ENCODE data around the gene GOLGA3. TPM values are rescaled to one million over a fixed set of nuclear protein-coding genes. Genes with fewer than 3 reads are reported as not detected.
"Not testable (repeated sequence)": the region's sequence is repeated elsewhere in the genome, so short reads cannot be mapped to it uniquely, and the experiment has no call there.

The GOLGA3 gene
- total RNA-seq, 1 donor: 104 TPM

GRCh38 chr12:132797820-132798570, 30.7 kb downstream of the GOLGA3 start:
- H3K4me3 ChIP-seq (ENCODE audit: low read depth, low read length): no peak overlapping the region
- TF ChIP-seq, protein P1, sequence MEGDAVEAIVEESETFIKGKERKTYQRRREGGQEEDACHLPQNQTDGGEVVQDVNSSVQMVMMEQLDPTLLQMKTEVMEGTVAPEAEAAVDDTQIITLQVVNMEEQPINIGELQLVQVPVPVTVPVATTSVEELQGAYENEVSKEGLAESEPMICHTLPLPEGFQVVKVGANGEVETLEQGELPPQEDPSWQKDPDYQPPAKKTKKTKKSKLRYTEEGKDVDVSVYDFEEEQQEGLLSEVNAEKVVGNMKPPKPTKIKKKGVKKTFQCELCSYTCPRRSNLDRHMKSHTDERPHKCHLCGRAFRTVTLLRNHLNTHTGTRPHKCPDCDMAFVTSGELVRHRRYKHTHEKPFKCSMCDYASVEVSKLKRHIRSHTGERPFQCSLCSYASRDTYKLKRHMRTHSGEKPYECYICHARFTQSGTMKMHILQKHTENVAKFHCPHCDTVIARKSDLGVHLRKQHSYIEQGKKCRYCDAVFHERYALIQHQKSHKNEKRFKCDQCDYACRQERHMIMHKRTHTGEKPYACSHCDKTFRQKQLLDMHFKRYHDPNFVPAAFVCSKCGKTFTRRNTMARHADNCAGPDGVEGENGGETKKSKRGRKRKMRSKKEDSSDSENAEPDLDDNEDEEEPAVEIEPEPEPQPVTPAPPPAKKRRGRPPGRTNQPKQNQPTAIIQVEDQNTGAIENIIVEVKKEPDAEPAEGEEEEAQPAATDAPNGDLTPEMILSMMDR (IDR thresholded peaks at IDR 0.05; ENCODE audit: insufficient read depth, low read length): no peak
- no peak for DNase-seq (ENCODE audit: low read depth)

- no peak overlapping the region for H3K4me3 ChIP-seq (ENCODE audit: low read depth, low read length)
- DNase-seq (ENCODE audit: low read depth): no peak
- TF ChIP-seq, protein P1 (IDR thresholded peaks at IDR 0.05; ENCODE audit: insufficient read depth, low read length): no peak
These were observed 32.8 kb downstream of the GOLGA3 start for GRCh38 chr12:132795847-132796246.

DNA sequence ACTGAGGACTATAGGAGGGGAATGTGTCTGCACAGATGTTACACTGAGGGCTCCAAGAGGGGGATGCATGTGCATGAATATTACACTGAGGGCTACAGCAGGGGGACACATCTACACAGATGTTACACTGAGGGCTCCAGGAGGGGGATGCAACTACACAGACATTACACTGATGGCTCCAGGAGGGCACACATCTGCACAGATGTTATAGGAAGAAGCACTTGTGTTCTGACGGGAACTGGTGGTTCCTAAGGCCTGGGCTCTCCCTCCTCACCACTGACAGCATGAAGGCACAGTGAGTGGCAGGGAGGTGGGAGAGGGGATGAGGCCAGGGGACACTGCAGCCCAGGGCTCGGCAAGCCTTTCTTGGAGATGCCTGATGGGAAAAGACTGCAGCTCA, 36.7 kb downstream of the GOLGA3 start:
- H3K4me3 ChIP-seq (ENCODE audit: low read depth, low read length); DNase-seq (ENCODE audit: low read depth): not testable (repeated sequence)

GRCh38 chr12:132789099-132789471, 39.6 kb downstream of the GOLGA3 start:
- H3K4me3 ChIP-seq (ENCODE audit: low read depth, low read length): no peak overlapping the region
- TF ChIP-seq, protein P1 (IDR thresholded peaks at IDR 0.05; ENCODE audit: insufficient read depth, low read length): no peak

GRCh38 chr12:132788375-132789098, 40.1 kb downstream of the GOLGA3 start:
- DNase-seq (ENCODE audit: low read depth): no peak
- no peak overlapping the region for H3K4me3 ChIP-seq (ENCODE audit: low read depth, low read length)
- TF ChIP-seq, protein P1 (IDR thresholded peaks at IDR 0.05; ENCODE audit: insufficient read depth, low read length): no peak

More at GRCh38 chr12:132789099-132789471, 39.6 kb downstream of the GOLGA3 start:
- no peak for DNase-seq (ENCODE audit: low read depth)

DNA sequence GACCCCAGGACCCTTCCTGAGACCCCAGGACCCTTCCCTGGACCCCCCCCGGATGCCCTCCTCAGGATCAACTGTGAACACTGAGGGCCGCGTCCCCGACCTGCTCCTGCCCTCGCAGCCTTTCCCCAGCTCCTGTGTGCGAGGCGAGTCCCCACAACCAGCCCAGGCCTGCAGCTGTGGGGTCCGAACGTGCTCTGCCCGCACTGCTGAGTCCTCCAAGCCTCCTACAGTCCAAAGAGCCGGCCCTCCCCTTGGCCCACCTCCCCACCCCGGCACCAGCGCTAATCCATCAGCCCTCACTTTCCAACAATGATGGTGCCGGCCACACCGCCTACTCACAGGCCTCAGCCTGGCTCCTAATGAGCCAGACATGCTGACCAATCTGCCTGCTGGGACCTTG, 40.8 kb downstream of the GOLGA3 start:
- no peak for DNase-seq (ENCODE audit: low read depth)
- TF ChIP-seq, protein P1 (IDR thresholded peaks at IDR 0.05; ENCODE audit: insufficient read depth, low read length): no peak
- H3K4me3 ChIP-seq (ENCODE audit: low read depth, low read length): no peak overlapping the region

DNA sequence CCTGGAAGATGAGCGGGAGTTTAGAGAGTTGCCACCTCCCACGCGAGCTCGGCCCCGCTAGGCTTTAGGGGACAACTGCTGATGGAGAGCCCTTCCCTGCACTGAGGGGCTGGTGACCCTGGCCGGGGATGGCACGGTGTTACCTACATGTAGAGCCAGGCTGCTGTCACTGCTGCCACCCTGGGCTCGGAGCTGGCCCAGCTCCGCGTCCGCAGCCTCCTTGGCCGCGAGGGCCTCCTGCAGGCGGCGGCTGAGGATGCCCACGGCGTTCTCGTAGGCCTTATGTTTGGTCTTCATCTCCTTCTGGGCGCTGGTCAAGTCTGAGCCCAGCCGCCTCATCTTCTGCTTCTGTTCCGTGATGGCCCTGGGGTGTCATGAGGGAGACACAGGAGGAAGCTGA, 42.5 kb downstream of the GOLGA3 start:
- no peak for DNase-seq (ENCODE audit: low read depth)
- H3K4me3 ChIP-seq (ENCODE audit: low read depth, low read length): no peak overlapping the region
- TF ChIP-seq, protein P1 (IDR thresholded peaks at IDR 0.05; ENCODE audit: insufficient read depth, low read length): no peak

All from fibroblast of the aortic adventitia (primary cell).